PC-3 (cell line): ENCODE measurements around the gene LKAAEAR1.

Experiments
- CTCF ChIP-seq: fragments of 300-600 bp; sonication (generic); conservative IDR thresholded peaks from 2 replicates; pipeline ENCODE4 v1.5.1; 2017; ENCODE audit warnings: antibody characterized with exemption, low read depth, mild to moderate bottlenecking, low read length
- EZH2phosphoT487 ChIP-seq: fragments of 300-600 bp; sonication (generic); IDR thresholded peaks from 2 replicates; pipeline ENCODE4 v1.6.1; 2018; ENCODE audit warnings: mild to moderate bottlenecking, antibody characterized with exemption, low read length, borderline replicate concordance

- TF ChIP-seq CTCF: no peak
- no peak for TF ChIP-seq EZH2phosphoT487
These were observed 43.0 kb downstream of the LKAAEAR1 start for GRCh38 chr20:64041040-64041780.
